Measurements from ENCODE around the gene THG1L. TPM values are rescaled to one million over a fixed set of nuclear protein-coding genes. Genes with fewer than 3 reads are reported as not detected.

THG1L gene
- total RNA-seq, 1 donor from 2014 or later = 17.8 TPM

DNA sequence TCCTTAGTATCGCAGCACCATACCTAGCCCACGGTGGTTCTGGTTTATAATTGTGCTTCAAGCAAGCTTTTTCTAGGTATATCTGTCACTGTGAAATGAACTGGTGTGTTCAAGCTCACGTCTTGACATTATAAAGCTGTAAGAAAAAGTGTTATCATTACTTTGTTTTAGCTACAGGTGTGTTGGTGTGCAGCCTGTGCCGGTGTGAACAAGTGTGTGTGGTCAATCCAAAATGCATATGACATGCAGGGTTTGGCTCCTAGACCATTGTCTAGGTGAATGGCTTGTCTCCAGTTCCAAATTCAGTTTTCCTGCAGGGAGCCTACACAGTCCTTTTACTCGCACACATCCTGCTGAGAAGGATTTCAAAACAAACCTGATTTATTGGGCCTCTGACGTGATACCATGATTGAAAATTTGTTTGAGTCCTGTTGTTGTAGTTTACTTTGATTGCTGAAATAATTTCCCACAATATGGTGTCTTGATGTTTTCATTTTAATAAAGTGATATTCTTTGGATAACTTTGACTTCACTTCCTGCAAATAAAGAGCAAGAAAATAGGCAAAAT, 16.0 kb downstream of the THG1L start:
- Mint-ChIP-seq H3K4me1 (peaks cover 21% of the 10 kb centered on the region), H3K27me3 (ENCODE audit: low read depth) (peaks cover 2% of the 10 kb centered on the region), H3K27ac (no peak overlapping the region), H3K4me3 (no peak overlapping the region), H3K9me3 (no peaks in the 10 kb centered on the region), H3K36me3 (peaks cover 3% of the 10 kb centered on the region)
- no peak for TF ChIP-seq CTCF (IDR thresholded peaks at IDR 0.05; ENCODE audit: unreplicated experiment)
- no peak for DNase-seq (ENCODE audit: low spot score in 2 of 2, unreplicated experiment in 2 of 2)

- H3K36me3 Mint-ChIP-seq = peaks cover 6% of the 10 kb centered on the region
- H3K4me1 Mint-ChIP-seq = peaks cover 16% of the 10 kb centered on the region
- no peaks in the 10 kb centered on the region for H3K9me3 Mint-ChIP-seq
- peaks cover 2% of the 10 kb centered on the region for H3K27me3 Mint-ChIP-seq (ENCODE audit: low read depth)
- DNase-seq (ENCODE audit: low spot score in 2 of 2, unreplicated experiment in 2 of 2) = no peak
- H3K4me3 Mint-ChIP-seq = no peak overlapping the region
- H3K27ac Mint-ChIP-seq = no peak overlapping the region
- no peak for TF ChIP-seq CTCF (IDR thresholded peaks at IDR 0.05; ENCODE audit: unreplicated experiment)
Measured at GRCh38 chr5:157747766-157748700, 16.8 kb downstream of the THG1L start.

GRCh38 chr5:157748760-157749461, 17.7 kb downstream of the THG1L start:
- no peak for DNase-seq (ENCODE audit: low spot score in 2 of 2, unreplicated experiment in 2 of 2)
- peaks cover 2% of the 10 kb centered on the region for H3K27me3 Mint-ChIP-seq (ENCODE audit: low read depth)
- TF ChIP-seq CTCF (IDR thresholded peaks at IDR 0.05; ENCODE audit: unreplicated experiment) = no peak
- no peak overlapping the region for H3K4me3 Mint-ChIP-seq
- peaks cover 7% of the 10 kb centered on the region for H3K36me3 Mint-ChIP-seq
- no peak overlapping the region for H3K27ac Mint-ChIP-seq
- no peaks in the 10 kb centered on the region for H3K9me3 Mint-ChIP-seq
- H3K4me1 Mint-ChIP-seq = peaks cover 13% of the 10 kb centered on the region

DNA sequence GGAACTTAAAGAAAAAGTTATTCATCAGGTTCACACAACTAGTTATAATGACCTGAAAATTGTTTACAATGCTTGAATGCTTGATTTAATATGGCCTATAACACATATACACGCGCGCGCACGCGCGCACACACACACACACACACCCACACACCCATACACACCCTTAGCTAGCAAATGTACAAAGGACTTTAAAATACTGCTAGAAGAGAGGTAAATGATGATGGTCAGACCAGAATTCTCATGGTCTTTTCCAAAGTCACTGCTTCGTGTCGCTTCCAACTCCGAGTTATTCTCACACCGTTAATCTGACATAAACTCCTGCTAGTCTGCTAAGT, 18.2 kb downstream of the THG1L start:
- Mint-ChIP-seq H3K9me3 (no peaks in the 10 kb centered on the region), H3K27me3 (ENCODE audit: low read depth) (peaks cover 2% of the 10 kb centered on the region), H3K4me1 (peaks cover 10% of the 10 kb centered on the region), H3K36me3 (peaks cover 7% of the 10 kb centered on the region), H3K27ac (no peak overlapping the region), H3K4me3 (no peak overlapping the region)
- DNase-seq (ENCODE audit: low spot score in 2 of 2, unreplicated experiment in 2 of 2) = no peak
- TF ChIP-seq CTCF (IDR thresholded peaks at IDR 0.05; ENCODE audit: unreplicated experiment) = no peak

- Mint-ChIP-seq H3K27me3 (ENCODE audit: low read depth) (no peaks in the 10 kb centered on the region), H3K4me1 (peaks cover 6% of the 10 kb centered on the region), H3K4me3 (no peak overlapping the region), H3K27ac (no peak overlapping the region), H3K9me3 (no peaks in the 10 kb centered on the region), H3K36me3 (peaks cover 10% of the 10 kb centered on the region)
- no peak for DNase-seq (ENCODE audit: low spot score in 2 of 2, unreplicated experiment in 2 of 2)
- TF ChIP-seq CTCF (IDR thresholded peaks at IDR 0.05; ENCODE audit: unreplicated experiment) = no peak
Measured at GRCh38 chr5:157750320-157750719, 19.1 kb downstream of the THG1L start.

Measured in mesothelial cell of epicardium (in vitro differentiated cells).